GM12878 (cell line): Measurements from ENCODE around the gene VASP. TPM values are rescaled to one million over a fixed set of nuclear protein-coding genes. Genes with fewer than 3 reads are reported as not detected.
A peak's percentile ranks its signal among the peaks of the same experiment; 100 is the strongest.

Experiments
- ATAC-seq: fragments of 200-7000 bp; cut with Tn5 transposase; 3 replicates; pipeline ENCODE4 v1.9.1; 2020; ENCODE audit warnings: mild to moderate bottlenecking, moderate library complexity
- BruUV-seq: library from RNA; stranded (reverse); fragments of 400-500 nt; replicated peaks from 2 replicates; lab custom pipeline; 2021; lab: Mats Ljungman, UMichigan
- CTCF ChIA-PET: fragments of 300-600 bp; sonication (Branson Sonifier 250); formaldehyde crosslinking; extraction: SDS; loops from one replicate; lab custom pipeline; 2021; ENCODE audit warnings: inconsistent platforms; lab: Yijun Ruan, JAX
- POLR2A ChIA-PET: fragments of 350-600 bp; formaldehyde crosslinking; extraction: SDS; loops from one replicate; lab custom pipeline; 2021; ENCODE audit warnings: inconsistent platforms; lab: Charles Lee
- RAD21 ChIA-PET: fragments of 300-600 bp; sonication (Branson Sonifier 250); formaldehyde crosslinking; loops from one replicate; lab custom pipeline; 2023; ENCODE audit warnings: antibody characterized with exemption; ENCODE audit not compliant: unreplicated experiment; lab: Charles Lee
- SMC1A ChIA-PET: fragments of 300-600 bp; sonication (Branson Sonifier 250); formaldehyde crosslinking; loops from one replicate; lab custom pipeline; 2023; ENCODE audit not compliant: unreplicated experiment, uncharacterized antibody; lab: Charles Lee
- DNase-seq: peaks from one replicate; pipeline ENCODE4 v3.0.0-alpha.2; 2011; ENCODE audit warnings: low read depth, low spot score
- FAIRE-seq: peaks from 3 replicates; lab custom pipeline; 2011; peaks lifted over from hg19 to GRCh38; lab: Jason Lieb, UNC
- H2AFZ ChIP-seq: 2 replicates; pipeline ENCODE4 v1.6.0; 2011; ENCODE audit warnings: low read depth, low read length, control low read depth; ENCODE audit not compliant: control insufficient read depth
- H3K27ac ChIP-seq: 2 replicates; pipeline ENCODE4 v1.5.1; 2011; ENCODE audit warnings: control low read depth; ENCODE audit not compliant: control insufficient read depth, insufficient read depth
- H3K27me3 ChIP-seq, 2 experiments: replicated peaks in 1 of 2; 2 replicates each; pipeline versions ENCODE4 v1.6.0 to v1.6.1; 2011; ENCODE audit warnings: low read length in 1 of 2; ENCODE audit not compliant: control insufficient read depth in 2 of 2, insufficient read depth in 2 of 2
- H3K36me3 ChIP-seq, 2 experiments: 2 replicates each; pipeline ENCODE4 v1.5.1; 2011; ENCODE audit warnings: low read length in 1 of 2; ENCODE audit not compliant: control insufficient read depth in 2 of 2, insufficient read depth in 2 of 2
- H3K4me1 ChIP-seq: 2 replicates; pipeline ENCODE4 v1.6.1; 2011; ENCODE audit warnings: mild to moderate bottlenecking, low read length, moderate library complexity, mixed read lengths; ENCODE audit not compliant: control insufficient read depth, insufficient read depth
- H3K4me2 ChIP-seq: 2 replicates; pipeline ENCODE4 v1.6.0; 2011; ENCODE audit warnings: control low read depth; ENCODE audit not compliant: control insufficient read depth, insufficient read depth
- H3K4me3 ChIP-seq: fragments of 200-600 bp; sonication (generic); 2 replicates; pipeline ENCODE4 v1.5.1; 2016
- H3K79me2 ChIP-seq: 2 replicates; pipeline ENCODE4 v1.6.0; 2011; ENCODE audit warnings: low read length; ENCODE audit not compliant: control insufficient read depth, insufficient read depth
- H3K9ac ChIP-seq: 2 replicates; pipeline ENCODE4 v1.8.0; 2011; ENCODE audit warnings: low read length, control low read depth, mixed read lengths; ENCODE audit not compliant: control insufficient read depth, insufficient read depth
- H3K9me3 ChIP-seq: replicated peaks from 3 replicates; pipeline ENCODE4 v1.5.1; 2011; ENCODE audit warnings: mild to moderate bottlenecking, low read length; ENCODE audit not compliant: control insufficient read depth, insufficient read depth
- H4K20me1 ChIP-seq: 2 replicates; pipeline ENCODE4 v1.6.0; 2011; ENCODE audit not compliant: control insufficient read depth, insufficient read depth
- CHD2 ChIP-seq: IDR thresholded peaks from 2 replicates; pipeline ENCODE4 v1.6.1; 2011; ENCODE audit warnings: low read depth, low read length, improper control_type of control experiment, borderline replicate concordance
- GATAD2B ChIP-seq: fragments of 450-650 bp; conservative IDR thresholded peaks from 2 replicates; pipeline ENCODE4 v1.6.1; 2017; ENCODE audit warnings: low read depth, mild to moderate bottlenecking, moderate library complexity
- MYB ChIP-seq: fragments of 150-350 bp; IDR thresholded peaks from 2 replicates; pipeline ENCODE4 v1.6.1; 2014; ENCODE audit warnings: mild to moderate bottlenecking, low read depth, low read length, borderline replicate concordance
- PAX5 ChIP-seq: IDR thresholded peaks from 2 replicates; pipeline ENCODE4 v1.6.1; 2011; ENCODE audit warnings: low read depth, low read length, borderline replicate concordance
- POLR2AphosphoS5 ChIP-seq: IDR thresholded peaks from 2 replicates; pipeline ENCODE4 v1.6.1; 2011; ENCODE audit warnings: mild to moderate bottlenecking, low read length, inconsistent platforms
- RB1 ChIP-seq: fragments of 450-650 bp; formaldehyde crosslinking; IDR thresholded peaks from 2 replicates; pipeline ENCODE4 v1.6.1; 2017; ENCODE audit warnings: mild to moderate bottlenecking, borderline replicate concordance
- RELA ChIP-seq: fragments of 450-650 bp; IDR thresholded peaks from 2 replicates; pipeline ENCODE4 v1.8.0; 2014; ENCODE audit warnings: borderline replicate concordance; ENCODE audit not compliant: partially characterized antibody
- SIX5 ChIP-seq: IDR thresholded peaks from 2 replicates; pipeline ENCODE4 v1.6.1; 2011; ENCODE audit warnings: mild to moderate bottlenecking, low read depth, low read length, moderate library complexity; ENCODE audit not compliant: severe bottlenecking
- SMAD1 ChIP-seq: fragments of 450-650 bp; IDR thresholded peaks from 2 replicates; pipeline ENCODE4 v1.6.1; 2018; ENCODE audit warnings: mild to moderate bottlenecking, low read depth; ENCODE audit not compliant: partially characterized antibody
- TAF1 ChIP-seq: IDR thresholded peaks from 2 replicates; pipeline ENCODE4 v1.6.1; 2011; ENCODE audit warnings: mild to moderate bottlenecking, low read depth, low read length, borderline replicate concordance
- TCF7 ChIP-seq: IDR thresholded peaks from 2 replicates; pipeline ENCODE4 v1.6.1; 2014; ENCODE audit warnings: antibody characterized with exemption, borderline replicate concordance
- WGBS: methylation state at CpG from one replicate; pipeline ENCODE4 v1.1.6; 2016; ENCODE audit warnings: low lambda C conversion rate; ENCODE audit not compliant: insufficient replicate concordance, insufficient coverage; ENCODE audit errors: missing lambda C conversion rate; 5-methylcytosine and 5-hydroxymethylcytosine counted together
- in situ Hi-C: fragments of 300-500 bp; cut with MboI; formaldehyde crosslinking; loops from 9 replicates; pipeline ENCODE4 v1.14.3; 2018; ENCODE audit warnings: mixed read lengths
- intact Hi-C: fragments of 100-400 bp; cut with micrococcal nuclease; formaldehyde crosslinking; loops from one replicate; pipeline ENCODE4 v1.14.2; 2022; ENCODE audit not compliant: unreplicated experiment
- polyA plus RNA-seq, 11 experiments: library from polyadenylated mRNA; depleted of rRNA in 4 of 11; unstranded in 6 of 11; stranded (reverse) in 5 of 11; fragments of >200 nt; fragmentation: Nextera tagmentation in 4 of 11; fragmentation: Illumina TruSeq in 1 of 11; extraction: Ambion mirVana in 4 of 11; extraction: Trizol in 1 of 11; gene quantifications; 1 replicate in 1 of 11; 2 replicates in 10 of 11; pipeline versions ENCODE4 v1.2.1 to v1.2.3, GENCODE V29; 2011 to 2016; ENCODE audit warnings: inconsistent platforms in 2 of 11, missing spikeins in 2 of 11, low read depth in 1 of 11
- total RNA-seq, 4 experiments: library from RNA; depleted of rRNA in 3 of 4; stranded (reverse); fragments of >200 nt in 3 of 4; fragmentation: Illumina TruSeq in 1 of 4; extraction: Trizol in 1 of 4; gene quantifications; 2 replicates each; pipeline versions ENCODE4 v1.2.1 to v1.2.3, GENCODE V29; 2013 to 2021

The VASP gene
- total and polyA plus RNA-seq, 10 of the 15 experiments (the other 5 are each of a cell fraction or from before 2014, with no cell fraction given) = 19.5 to 298 (median 84.8) TPM

- BruUV-seq = no TSS peak
- POLR2A ChIA-PET = no interaction called here
These were observed 22.1 kb downstream of the VASP start for GRCh38 chr19:45529420-45529785.

GRCh38 chr19:45531349-45531748 lies 24.1 kb downstream of the VASP start:
- peaks cover 2 to 9% of the 10 kb centered on the region in 2 experiments for H3K36me3 ChIP-seq
- SMC1A ChIA-PET = no interaction called here
- H2AFZ ChIP-seq = no peak overlapping the region
- 96% methylated on average over 1 of the region's 1 CpG for WGBS
- no peaks in the 10 kb centered on the region for H3K4me1 ChIP-seq
- no TSS peak for BruUV-seq
- RAD21 ChIA-PET = no interaction called here
- no peak overlapping the region for H3K9ac ChIP-seq
- FAIRE-seq (no peak), DNase-seq (no peak), ATAC-seq (no peak)
- no peaks in the 10 kb centered on the region for H3K79me2 ChIP-seq
- no peak overlapping the region for H3K4me2 ChIP-seq
- H4K20me1 ChIP-seq = no peaks in the 10 kb centered on the region
- no peaks in the 10 kb centered on the region; the same call in 2 of the 3 replicates for H3K9me3 ChIP-seq
- TF ChIP-seq TAF1 = no peak
- TF ChIP-seq SMAD1 = no peak
- no peak for TF ChIP-seq CHD2
- TF ChIP-seq TCF7 = no peak
- TF ChIP-seq RB1 = no peak
- no peak for TF ChIP-seq RELA
- no peak for TF ChIP-seq PAX5
- no peak for TF ChIP-seq POLR2AphosphoS5
- no peak for TF ChIP-seq MYB
- TF ChIP-seq GATAD2B = no peak
- no peak overlapping the region for H3K4me3 ChIP-seq
- POLR2A ChIA-PET = interaction anchor here (0.5 kb wide), 1 partner anchor 62 kb away, joined by 3 read pairs; no protein-coding TSS in a partner anchor
- intact Hi-C loops = no loop called here
- CTCF ChIA-PET = no interaction called here
- H3K27me3 ChIP-seq = no peaks in the 10 kb centered on the region
- no peak overlapping the region for H3K27ac ChIP-seq
- in situ Hi-C loops = no loop called here

More at GRCh38 chr19:45529420-45529785, 22.1 kb downstream of the VASP start:
- ChIA-PET SMC1A (no interaction called here), RAD21 (no interaction called here), CTCF (no interaction called here)
- H3K27ac ChIP-seq = no peak overlapping the region
- ATAC-seq (no peak), DNase-seq (no peak), FAIRE-seq (no peak)
- TF ChIP-seq POLR2AphosphoS5 (0 out of 2 replicates have a peak, but pooled peaks have one; percentile 4), SIX5 (no peak)
- peaks cover 14 to 25% of the 10 kb centered on the region in 2 experiments for H3K36me3 ChIP-seq
- peaks cover 4% of the 10 kb centered on the region for H4K20me1 ChIP-seq
- H3K4me1 ChIP-seq = peaks cover 6% of the 10 kb centered on the region; the same call in 1 of the 2 replicates
- no peak overlapping the region for H3K4me2 ChIP-seq
- H3K79me2 ChIP-seq = no peaks in the 10 kb centered on the region
- H3K9me3 ChIP-seq = no peaks in the 10 kb centered on the region; the same call in 2 of the 3 replicates
- WGBS = 82% methylated on average over 14 of the region's 14 CpGs
- no peaks in the 10 kb centered on the region for H3K27me3 ChIP-seq
- intact Hi-C loops = no loop called here
- H3K9ac ChIP-seq = no peak overlapping the region
- in situ Hi-C loops = loop anchor here (10.0 kb wide), 1 partner anchor 115 kb away; no protein-coding TSS in a partner anchor
- H3K4me3 ChIP-seq = no peak overlapping the region
- no peak overlapping the region for H2AFZ ChIP-seq
